ENCODE measurements around the gene ZNF614. TPM values are rescaled to one million over a fixed set of nuclear protein-coding genes. Genes with fewer than 3 reads are reported as not detected.
A peak's percentile ranks its signal among the peaks of the same experiment; 100 is the strongest.
"Not testable (repeated sequence)": the region's sequence is repeated elsewhere in the genome, so short reads cannot be mapped to it uniquely, and the experiment has no call there.

Gene ZNF614
- total RNA-seq, 1 experiment from 2014 or later, result 9.9 TPM

DNA sequence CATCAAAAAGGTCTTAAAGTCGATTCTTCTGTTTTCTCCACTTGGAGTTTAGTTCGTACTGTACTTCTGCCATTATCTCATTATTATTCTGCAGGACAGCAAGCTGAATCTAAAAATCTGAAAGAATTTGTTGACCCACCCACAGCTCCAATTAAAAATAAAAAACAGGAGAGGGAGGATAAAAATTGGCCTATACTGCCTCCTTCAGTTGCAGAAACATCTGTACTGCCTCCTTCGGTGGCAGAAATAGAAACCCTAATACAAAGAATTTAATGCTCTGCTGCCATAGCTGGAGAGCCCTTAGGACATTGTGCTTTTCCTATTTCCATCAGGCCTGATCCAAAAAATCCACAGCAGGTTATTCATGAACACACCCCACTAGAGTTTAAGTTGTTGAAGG is 51.3 kb downstream of the ZNF614 start:
- no peaks in the 10 kb centered on the region; the same call in 1 of the 2 replicates for H3F3A ChIP-seq (ENCODE audit: insufficient read depth, low read depth)
- no peak overlapping the region for H3K27ac ChIP-seq
- ChIA-PET CTCF (no interaction called here), POLR2A (ENCODE audit: unreplicated experiment) (no interaction called here)
- H3K9me3 ChIP-seq (ENCODE audit: insufficient read depth, low read depth), result peaks cover 66% of the 10 kb centered on the region
- H3K27me3 ChIP-seq (ENCODE audit: insufficient read depth, low read depth), result no peaks in the 10 kb centered on the region
- TF ChIP-seq, protein P1, sequence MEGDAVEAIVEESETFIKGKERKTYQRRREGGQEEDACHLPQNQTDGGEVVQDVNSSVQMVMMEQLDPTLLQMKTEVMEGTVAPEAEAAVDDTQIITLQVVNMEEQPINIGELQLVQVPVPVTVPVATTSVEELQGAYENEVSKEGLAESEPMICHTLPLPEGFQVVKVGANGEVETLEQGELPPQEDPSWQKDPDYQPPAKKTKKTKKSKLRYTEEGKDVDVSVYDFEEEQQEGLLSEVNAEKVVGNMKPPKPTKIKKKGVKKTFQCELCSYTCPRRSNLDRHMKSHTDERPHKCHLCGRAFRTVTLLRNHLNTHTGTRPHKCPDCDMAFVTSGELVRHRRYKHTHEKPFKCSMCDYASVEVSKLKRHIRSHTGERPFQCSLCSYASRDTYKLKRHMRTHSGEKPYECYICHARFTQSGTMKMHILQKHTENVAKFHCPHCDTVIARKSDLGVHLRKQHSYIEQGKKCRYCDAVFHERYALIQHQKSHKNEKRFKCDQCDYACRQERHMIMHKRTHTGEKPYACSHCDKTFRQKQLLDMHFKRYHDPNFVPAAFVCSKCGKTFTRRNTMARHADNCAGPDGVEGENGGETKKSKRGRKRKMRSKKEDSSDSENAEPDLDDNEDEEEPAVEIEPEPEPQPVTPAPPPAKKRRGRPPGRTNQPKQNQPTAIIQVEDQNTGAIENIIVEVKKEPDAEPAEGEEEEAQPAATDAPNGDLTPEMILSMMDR (conservative IDR thresholded peaks at IDR 0.05), result no peak
- TF ChIP-seq EZH2 (IDR thresholded peaks at IDR 0.05; ENCODE audit: low read depth), result no peak
- peaks cover 59% of the 10 kb centered on the region for H3K36me3 ChIP-seq (ENCODE audit: low read depth)
- no peak for DNase-seq
- no peak overlapping the region for H3K4me2 ChIP-seq
- H3K9me2 ChIP-seq (ENCODE audit: insufficient read depth), result no peaks in the 10 kb centered on the region
- no TSS peak for BruUV-seq (replicated peaks)
- intact Hi-C loops (cut with micrococcal nuclease; ENCODE audit: unreplicated experiment), result no loop called here
- H2AFZ ChIP-seq, result no peak overlapping the region
- no peaks in the 10 kb centered on the region for H4K20me1 ChIP-seq (ENCODE audit: insufficient read depth)
- H3K4me3 ChIP-seq, result no peak overlapping the region
- H3K4me1 ChIP-seq (replicated peaks; ENCODE audit: insufficient read depth), result no peaks in the 10 kb centered on the region
- peaks cover 24% of the 10 kb centered on the region for H3K79me2 ChIP-seq (ENCODE audit: low read depth)

DNA sequence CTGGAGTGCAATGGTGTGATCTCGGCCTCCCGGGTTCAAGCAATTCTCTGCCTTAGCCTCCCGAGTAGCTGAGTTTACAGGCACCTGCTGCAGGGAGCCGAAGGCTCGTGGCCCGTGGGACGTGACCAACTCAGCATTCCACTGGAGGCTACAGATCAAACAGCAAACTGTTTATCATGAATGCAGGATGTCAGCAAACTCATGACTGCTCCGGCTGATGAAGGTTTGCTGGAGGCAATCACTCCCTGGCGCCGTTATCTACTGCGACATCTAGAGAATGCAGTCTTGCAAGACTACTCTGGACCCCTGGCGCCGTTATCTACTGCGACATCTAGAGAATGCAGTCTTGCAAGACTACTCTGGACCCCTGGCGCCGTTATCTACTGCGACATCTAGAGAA is 52.4 kb downstream of the ZNF614 start:
- H3K4me3 ChIP-seq; POLR2A ChIA-PET (ENCODE audit: unreplicated experiment); H3K27ac ChIP-seq; H3K4me2 ChIP-seq; H3K27me3 ChIP-seq (ENCODE audit: insufficient read depth, low read depth); intact Hi-C loops (cut with micrococcal nuclease; ENCODE audit: unreplicated experiment); H2AFZ ChIP-seq; DNase-seq; H4K20me1 ChIP-seq (ENCODE audit: insufficient read depth); H3F3A ChIP-seq (ENCODE audit: insufficient read depth, low read depth); CTCF ChIA-PET; H3K9me2 ChIP-seq (ENCODE audit: insufficient read depth); H3K4me1 ChIP-seq (replicated peaks; ENCODE audit: insufficient read depth); BruUV-seq (replicated peaks): not testable (repeated sequence)
- Histone ChIP-seq H3K79me2 (ENCODE audit: low read depth) (peaks cover 14% of the 10 kb centered on the region), H3K9me3 (ENCODE audit: insufficient read depth, low read depth) (peaks cover 66% of the 10 kb centered on the region), H3K36me3 (ENCODE audit: low read depth) (peaks cover 59% of the 10 kb centered on the region)

DNA sequence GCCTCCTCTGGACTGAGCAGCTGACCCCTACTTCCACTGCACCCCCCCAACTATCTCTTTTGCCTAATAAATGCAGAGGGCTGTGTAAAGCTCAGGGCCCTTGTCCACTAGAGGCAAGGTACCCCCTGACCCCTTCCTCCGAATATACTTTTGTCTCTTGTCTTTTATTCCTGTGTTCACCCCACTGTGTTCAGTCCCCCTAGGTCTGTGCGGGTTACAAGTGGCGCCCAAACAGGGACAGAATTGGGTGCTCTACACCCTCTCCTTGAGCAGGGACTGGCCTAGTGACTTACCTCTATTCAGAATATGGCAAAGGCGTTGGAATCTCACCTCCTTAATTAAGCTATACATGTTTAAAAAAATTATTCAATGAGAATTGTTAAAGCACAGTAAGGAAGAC is 56.6 kb downstream of the ZNF614 start:
- Histone ChIP-seq H4K20me1 (ENCODE audit: insufficient read depth) (no peaks in the 10 kb centered on the region), H3K9me2 (ENCODE audit: insufficient read depth) (no peaks in the 10 kb centered on the region), H3K27me3 (ENCODE audit: insufficient read depth, low read depth) (no peaks in the 10 kb centered on the region), H3K27ac (no peak overlapping the region), H3K79me2 (ENCODE audit: low read depth) (no peaks in the 10 kb centered on the region), H2AFZ (no peak overlapping the region), H3F3A (ENCODE audit: insufficient read depth, low read depth) (no peaks in the 10 kb centered on the region; the same call in 1 of the 2 replicates), H3K9me3 (ENCODE audit: insufficient read depth, low read depth) (peaks cover 61% of the 10 kb centered on the region), H3K36me3 (ENCODE audit: low read depth) (peaks cover 72% of the 10 kb centered on the region), H3K4me1 (replicated peaks; ENCODE audit: insufficient read depth) (no peaks in the 10 kb centered on the region), H3K4me3 (no peak overlapping the region), H3K4me2 (no peak overlapping the region)
- no peak for TF ChIP-seq EZH2 (IDR thresholded peaks at IDR 0.05; ENCODE audit: low read depth)
- TF ChIP-seq, protein P1 (conservative IDR thresholded peaks at IDR 0.05), result no peak
- ChIA-PET POLR2A (ENCODE audit: unreplicated experiment) (no interaction called here), CTCF (no interaction called here)
- intact Hi-C loops (cut with micrococcal nuclease; ENCODE audit: unreplicated experiment), result no loop called here
- DNase-seq, result peak in 1 of 2 experiments; percentile 7
- BruUV-seq (replicated peaks), result no TSS peak

DNA sequence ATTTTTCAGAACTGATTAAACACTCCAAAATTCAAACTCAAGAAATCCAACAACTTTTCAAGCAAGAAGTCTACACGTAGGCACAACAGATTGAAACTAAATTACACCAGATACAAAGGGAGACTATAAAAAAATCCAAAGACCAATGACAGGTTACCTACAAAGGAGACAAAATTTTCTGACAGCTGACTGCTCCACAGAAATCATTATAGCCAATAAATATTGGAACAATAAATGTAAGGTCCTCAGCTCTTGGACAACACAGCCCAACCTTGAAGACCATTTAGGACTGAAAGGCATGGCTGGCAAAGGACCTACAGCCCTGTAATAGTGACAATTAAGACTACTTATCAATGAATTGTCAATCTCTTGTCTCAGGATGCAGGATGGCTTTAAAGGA is 57.5 kb downstream of the ZNF614 start:
- Histone ChIP-seq H3K4me3 (no peak overlapping the region; the same call in 1 of the 2 replicates), H3F3A (ENCODE audit: insufficient read depth, low read depth) (no peaks in the 10 kb centered on the region; the same call in 1 of the 2 replicates), H3K27ac (no peak overlapping the region), H3K4me1 (replicated peaks; ENCODE audit: insufficient read depth) (no peaks in the 10 kb centered on the region), H2AFZ (no peak overlapping the region), H3K79me2 (ENCODE audit: low read depth) (no peaks in the 10 kb centered on the region), H3K36me3 (ENCODE audit: low read depth) (peaks cover 81% of the 10 kb centered on the region), H3K9me2 (ENCODE audit: insufficient read depth) (no peaks in the 10 kb centered on the region), H3K4me2 (no peak overlapping the region), H4K20me1 (ENCODE audit: insufficient read depth) (no peaks in the 10 kb centered on the region), H3K9me3 (ENCODE audit: insufficient read depth, low read depth) (peaks cover 65% of the 10 kb centered on the region), H3K27me3 (ENCODE audit: insufficient read depth, low read depth) (no peaks in the 10 kb centered on the region)
- CTCF ChIA-PET, result no interaction called here
- BruUV-seq (replicated peaks), result no TSS peak
- TF ChIP-seq, protein P1 (conservative IDR thresholded peaks at IDR 0.05), result no peak
- no peak for TF ChIP-seq EZH2 (IDR thresholded peaks at IDR 0.05; ENCODE audit: low read depth)
- no peak for DNase-seq
- POLR2A ChIA-PET (ENCODE audit: unreplicated experiment), result no interaction called here
- intact Hi-C loops (cut with micrococcal nuclease; ENCODE audit: unreplicated experiment), result no loop called here

Measured in PC-9 (cell line).